Activated gamma-delta T cell treated with Interleukin-2 at 50 U/mL for 16 hours (primary cell): Measurements from ENCODE around the gene PDE8A.
A peak's percentile ranks its signal among the peaks of the same experiment; 100 is the strongest.
"Not testable (repeated sequence)": the region's sequence is repeated elsewhere in the genome, so short reads cannot be mapped to it uniquely, and the experiment has no call there.

ENCODE experiments used
- DNase-seq: peaks from one replicate; pipeline ENCODE4 v3.0.0-alpha.2; 2020

The PDE8A gene

GRCh38 chr15:85141726-85142125 lies 160.1 kb downstream of the PDE8A start:
- no peak for DNase-seq

GRCh38 chr15:85142312-85142711 lies 160.7 kb downstream of the PDE8A start:
- DNase-seq = no peak

- DNase-seq = no peak
Observed at GRCh38 chr15:85149465-85150129, 167.9 kb downstream of the PDE8A start.

GRCh38 chr15:85150130-85150480 lies 168.4 kb downstream of the PDE8A start:
- no peak for DNase-seq

GRCh38 chr15:85151145-85151544 lies 169.5 kb downstream of the PDE8A start:
- no peak for DNase-seq

GRCh38 chr15:85151861-85152260 lies 170.2 kb downstream of the PDE8A start:
- DNase-seq = no peak

GRCh38 chr15:85154061-85154460 lies 172.4 kb downstream of the PDE8A start:
- no peak for DNase-seq

- DNase-seq = no peak
Observed at GRCh38 chr15:85155360-85155759, 173.7 kb downstream of the PDE8A start.

- no peak for DNase-seq
Observed at GRCh38 chr15:85155857-85156256, 174.2 kb downstream of the PDE8A start.

GRCh38 chr15:85157344-85157743 lies 175.7 kb downstream of the PDE8A start:
- no peak for DNase-seq

- DNase-seq = no peak
Observed at GRCh38 chr15:85162237-85162636, 180.6 kb downstream of the PDE8A start.

GRCh38 chr15:85164841-85165466 lies 183.3 kb downstream of the PDE8A start:
- DNase-seq = no peak

- DNase-seq = no peak
Observed at GRCh38 chr15:85167568-85167967, 185.9 kb downstream of the PDE8A start.

- peak; percentile 17 for DNase-seq
Observed at GRCh38 chr15:85168642-85169173, 187.1 kb downstream of the PDE8A start.

GRCh38 chr15:85171736-85172135 lies 190.1 kb downstream of the PDE8A start:
- DNase-seq = no peak

- DNase-seq = no peak
Observed at GRCh38 chr15:85172846-85173490, 191.3 kb downstream of the PDE8A start.

- not testable (repeated sequence) for DNase-seq
Observed at GRCh38 chr15:85173630-85174029, 192.0 kb downstream of the PDE8A start.

- no peak for DNase-seq
Observed at GRCh38 chr15:85174521-85174920, 192.9 kb downstream of the PDE8A start.

- not testable (repeated sequence) for DNase-seq
Observed at GRCh38 chr15:85177042-85177515, 195.4 kb downstream of the PDE8A start.

- no peak for DNase-seq
Observed at GRCh38 chr15:85178308-85178707, 196.7 kb downstream of the PDE8A start.

- DNase-seq = no peak
Observed at GRCh38 chr15:85179700-85180099, 198.0 kb downstream of the PDE8A start.

GRCh38 chr15:85185350-85185749 lies 203.7 kb downstream of the PDE8A start:
- DNase-seq = not testable (repeated sequence)

- DNase-seq = not testable (repeated sequence)
Observed at GRCh38 chr15:85188171-85188577, 206.5 kb downstream of the PDE8A start.
